GM21737 (cell line): ENCODE data around the gene CSF1R.
"Not testable (repeated sequence)": the region's sequence is repeated elsewhere in the genome, so short reads cannot be mapped to it uniquely, and the experiment has no call there.

Source experiments
- ATAC-seq: cut with Tn5 transposase; IDR thresholded peaks from one replicate; pipeline ENCODE4 v1.9.1; 2021; ENCODE audit warnings: mild to moderate bottlenecking, moderate library complexity; ENCODE audit not compliant: unreplicated experiment

The CSF1R gene

DNA sequence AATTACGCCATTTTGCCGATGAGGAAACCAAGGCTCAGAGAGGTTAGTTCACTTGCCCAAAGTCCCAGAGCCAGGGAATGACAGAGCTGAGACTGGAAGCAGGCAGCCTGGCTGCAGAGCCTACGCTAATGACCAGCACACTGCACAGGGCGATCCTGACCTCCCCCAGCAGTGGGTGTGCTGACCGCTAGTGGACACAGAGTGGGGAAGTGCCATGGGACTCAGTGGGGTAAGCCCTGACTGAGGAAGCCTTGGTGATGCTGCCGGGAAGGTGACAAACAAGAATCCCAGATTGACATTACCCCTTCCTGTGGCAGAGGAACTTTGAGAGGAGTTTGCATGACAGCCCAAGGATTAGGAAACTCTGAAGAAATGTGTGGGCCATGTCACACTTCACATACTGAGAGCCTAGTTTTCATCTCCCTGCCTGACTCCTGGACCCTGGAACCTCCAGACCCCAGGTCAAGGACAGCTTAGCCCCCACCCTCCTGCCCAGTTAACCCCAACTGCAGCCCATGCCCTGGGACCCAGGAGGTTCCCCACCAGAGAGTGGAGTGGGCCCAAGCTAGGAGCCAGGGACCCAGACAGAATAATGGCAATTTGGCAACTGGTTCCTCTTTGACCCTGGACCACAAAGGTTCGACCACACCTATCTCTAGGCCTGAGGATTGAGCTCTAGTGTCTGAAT, 19.7 kb upstream of the CSF1R start:
- no peak for ATAC-seq

- no peak for ATAC-seq
These were observed 18.2 kb upstream of the CSF1R start for GRCh38 chr5:150104550-150104870.

GRCh38 chr5:150103678-150104549, 17.6 kb upstream of the CSF1R start:
- ATAC-seq = no peak

- ATAC-seq = no peak
These were observed 14.7 kb upstream of the CSF1R start for GRCh38 chr5:150101023-150101422.

DNA sequence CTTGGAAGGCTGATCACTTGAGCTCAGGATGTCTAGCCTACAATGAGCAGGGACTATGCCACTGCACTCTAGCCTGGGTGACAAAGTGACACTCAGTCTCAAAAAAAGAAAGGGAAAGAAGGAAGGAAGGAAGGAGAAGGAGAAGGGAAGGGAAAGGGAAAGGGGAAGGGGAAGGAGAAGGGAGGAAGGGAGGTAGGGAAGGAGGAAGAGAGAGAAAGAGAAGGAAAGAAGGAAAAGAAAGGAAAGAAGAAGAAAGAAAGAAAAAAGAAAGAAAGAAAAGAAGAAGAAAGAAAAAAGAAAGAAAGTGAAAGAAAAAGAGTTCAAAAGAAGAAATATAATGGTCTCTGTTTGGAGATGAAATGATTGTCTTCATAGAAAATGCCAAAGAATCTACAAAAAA, 10.8 kb upstream of the CSF1R start:
- ATAC-seq = no peak

DNA sequence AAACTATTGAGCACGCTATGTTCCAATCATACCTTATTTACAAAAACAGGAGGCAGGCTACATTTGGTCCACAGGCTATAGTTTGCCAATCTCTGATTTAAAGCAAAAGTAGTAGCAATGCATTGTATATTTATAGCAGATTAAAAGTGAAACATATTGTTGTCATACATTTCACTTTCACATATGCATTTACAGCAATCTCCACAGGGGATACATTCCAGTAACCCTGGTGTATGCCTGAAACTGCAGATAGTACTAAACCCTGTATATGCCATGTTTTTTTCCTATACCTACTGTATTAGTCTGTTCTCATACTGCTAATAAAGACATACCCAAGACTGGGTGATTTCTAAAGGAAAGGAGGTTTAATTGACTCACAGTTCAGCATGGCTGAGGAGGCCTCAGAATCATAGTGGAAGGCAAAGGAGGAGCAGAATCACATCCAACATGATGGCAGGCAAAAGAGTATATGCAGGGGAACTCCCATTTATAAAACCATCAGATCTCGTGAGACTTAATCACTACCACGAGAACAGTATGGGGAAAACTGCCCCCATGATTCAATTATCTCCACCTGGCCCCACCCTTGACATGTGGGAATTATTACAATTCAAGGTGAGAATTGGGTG, 5.9 kb upstream of the CSF1R start:
- ATAC-seq = no peak

- ATAC-seq = no peak
These were observed 1.0 kb downstream of the CSF1R start for GRCh38 chr5:150085191-150085912.

DNA sequence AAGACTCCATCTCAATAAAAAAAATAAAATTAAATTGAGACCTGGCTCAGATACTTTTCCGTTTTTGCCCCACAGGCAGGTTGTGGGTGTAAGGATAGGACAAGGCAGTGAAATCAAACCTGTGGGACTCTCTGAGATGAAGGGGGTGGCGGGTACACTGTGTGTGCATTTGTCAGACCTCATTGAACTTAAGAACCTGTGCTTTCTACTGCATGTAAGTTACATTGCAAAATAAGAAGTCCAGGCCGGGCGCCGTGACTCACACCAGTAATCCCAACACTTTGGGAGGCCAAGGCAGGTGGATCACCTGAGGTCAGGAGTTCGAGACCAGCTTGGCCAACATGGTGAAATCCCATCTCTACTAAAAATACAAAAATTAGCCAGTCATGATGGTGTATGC, 1.6 kb downstream of the CSF1R start:
- not testable (repeated sequence) for ATAC-seq

GRCh38 chr5:150082889-150083288, 3.5 kb downstream of the CSF1R start:
- ATAC-seq = no peak

- ATAC-seq = no peak
These were observed 4.0 kb downstream of the CSF1R start for GRCh38 chr5:150082374-150082773.

- peak; percentile 76 for ATAC-seq
These were observed 4.6 kb downstream of the CSF1R start for GRCh38 chr5:150081541-150082283.

GRCh38 chr5:150080696-150081435, 5.5 kb downstream of the CSF1R start:
- no peak for ATAC-seq

DNA sequence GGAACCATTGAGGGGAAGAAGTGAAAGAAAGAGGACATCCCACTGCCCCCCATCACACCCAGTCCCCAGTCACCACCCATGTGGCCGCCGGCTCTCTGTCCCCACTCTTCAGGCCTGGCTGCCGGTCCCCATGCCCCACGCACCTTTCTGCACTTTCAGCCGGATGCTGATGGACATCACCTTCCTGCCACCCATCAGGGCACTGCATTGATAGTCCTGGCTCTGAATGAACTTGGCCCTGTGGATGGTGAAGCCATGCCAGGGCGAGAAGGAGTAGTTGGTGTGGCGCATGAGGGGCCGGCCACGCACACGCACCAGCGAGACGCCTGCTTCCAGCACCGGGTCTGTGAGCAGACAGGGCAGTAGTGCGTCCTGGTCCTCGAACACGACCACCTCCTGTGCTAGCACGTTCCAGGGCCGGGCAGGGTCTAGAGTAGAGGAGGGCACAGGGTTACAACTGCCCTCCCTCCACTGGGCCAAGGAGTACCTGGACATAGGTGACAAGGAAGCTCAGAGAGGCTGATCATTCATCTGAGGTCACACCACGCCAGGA, 6.4 kb downstream of the CSF1R start:
- no peak for ATAC-seq

DNA sequence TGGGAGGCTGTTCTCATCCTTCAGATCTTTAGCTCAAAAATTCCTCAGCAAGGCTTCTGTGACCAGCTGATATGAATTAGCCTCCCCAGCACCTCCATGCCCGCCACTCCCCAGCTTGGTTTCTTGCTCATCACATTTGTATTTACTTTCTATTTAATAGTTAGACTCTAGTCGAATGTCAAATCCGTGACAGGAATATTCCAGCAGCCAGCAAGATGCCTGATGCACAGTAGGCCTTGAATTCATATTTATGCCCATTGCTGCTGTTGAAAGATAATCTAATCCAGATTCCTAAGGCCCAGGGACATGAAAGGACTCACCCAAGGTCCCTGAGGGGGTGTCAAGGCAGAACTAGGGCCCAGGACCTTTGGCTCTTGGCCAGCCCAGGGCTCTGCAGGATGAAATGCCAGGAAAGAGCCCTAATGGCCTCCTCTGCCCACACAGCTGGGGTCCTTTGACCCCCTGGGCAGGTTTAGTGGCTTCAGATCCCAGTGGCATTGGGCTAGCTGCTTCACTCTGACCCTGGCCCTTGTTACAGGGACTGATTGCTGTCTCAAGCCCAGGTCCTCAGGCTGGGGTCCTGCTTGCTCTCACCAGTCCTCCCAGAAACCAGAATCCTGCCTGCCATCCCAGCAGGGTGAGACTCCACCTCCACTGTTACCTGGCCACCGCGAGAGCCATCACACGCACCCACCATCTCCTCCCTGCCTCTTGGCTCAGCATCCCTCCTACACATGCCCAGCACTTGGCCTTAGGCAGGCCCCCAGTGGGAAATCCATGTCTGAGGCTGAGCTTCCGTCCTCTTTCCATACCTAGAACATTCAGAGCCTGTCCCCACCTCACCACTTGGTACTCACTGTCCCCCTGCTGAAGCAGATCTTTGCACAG, 7.3 kb downstream of the CSF1R start:
- ATAC-seq = no peak

DNA sequence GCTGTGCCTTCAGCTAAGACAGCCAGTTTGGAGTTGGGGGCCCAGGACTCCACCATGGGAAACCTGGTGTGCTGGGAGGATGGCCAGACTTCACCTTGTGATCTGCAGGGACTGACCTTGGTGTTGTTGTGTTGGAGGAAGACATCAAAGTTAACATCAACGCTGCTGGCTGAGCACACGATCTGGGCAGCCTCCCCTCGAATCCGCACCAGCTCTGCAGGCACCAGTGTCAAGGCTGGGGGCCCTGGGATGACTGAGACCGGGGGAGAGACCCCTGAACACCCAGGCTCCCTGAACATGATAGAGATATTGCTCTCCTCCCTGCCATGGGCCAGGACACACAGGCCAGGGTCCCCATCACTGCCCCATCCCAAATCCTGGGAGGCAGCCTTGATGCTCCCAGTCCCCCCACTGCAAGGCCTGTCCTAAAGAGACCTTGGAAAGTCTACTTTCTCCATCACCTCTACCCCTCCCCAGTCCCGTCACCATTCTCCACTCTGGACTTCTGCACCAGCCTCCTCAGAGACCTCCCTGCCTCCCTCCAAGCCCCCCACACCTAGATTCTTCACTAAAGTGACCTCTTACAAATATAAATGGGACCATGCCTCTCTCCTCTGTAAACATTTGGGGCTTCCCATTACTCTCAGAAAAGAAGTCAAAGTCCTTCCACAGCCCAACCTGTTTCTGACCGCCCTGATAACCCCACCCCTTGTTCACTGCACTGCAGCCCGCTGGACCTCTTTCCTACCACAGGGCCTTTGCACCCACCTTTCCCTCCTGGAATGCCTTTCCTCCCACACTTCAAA, 8.2 kb downstream of the CSF1R start:
- ATAC-seq = no peak

GRCh38 chr5:150077060-150077459, 9.3 kb downstream of the CSF1R start:
- ATAC-seq = no peak

GRCh38 chr5:150075806-150076205, 10.5 kb downstream of the CSF1R start:
- ATAC-seq = no peak

DNA sequence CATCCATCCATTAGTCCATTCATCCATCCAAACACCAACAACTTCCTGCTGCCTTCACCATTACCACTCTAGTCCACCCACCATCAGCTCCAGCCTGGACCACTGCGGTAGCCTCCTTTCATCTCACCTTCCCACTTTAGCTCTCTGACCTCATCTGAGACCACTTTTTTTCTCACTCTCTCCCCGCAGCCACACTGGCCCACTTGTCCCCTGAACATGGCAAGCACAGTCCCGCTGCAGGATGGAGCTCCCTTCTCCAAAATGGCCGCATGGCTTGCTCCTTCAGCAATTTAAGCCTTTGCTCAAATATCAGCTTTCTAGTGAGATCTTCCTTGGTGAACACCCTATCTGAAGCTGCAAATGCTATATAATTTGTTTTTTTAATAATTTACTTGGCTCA, 11.1 kb downstream of the CSF1R start:
- ATAC-seq = no peak
